KMS-11 (cell line): Measurements from ENCODE around the gene TTC39C.

Experiments
- H2AFZ ChIP-seq: fragments of 200-600 bp; sonication (generic); 2 replicates; pipeline ENCODE4 v1.6.1; 2016; ENCODE audit warnings: antibody characterized with exemption, mixed run types, low read depth
- H3K27ac ChIP-seq: fragments of 200-600 bp; sonication (generic); 2 replicates; pipeline ENCODE4 v1.6.1; 2016; ENCODE audit warnings: mild to moderate bottlenecking, mixed run types
- H3K27me3 ChIP-seq: fragments of 200-600 bp; sonication (generic); 2 replicates; pipeline ENCODE4 v1.6.1; 2017; ENCODE audit warnings: mild to moderate bottlenecking, low read depth, mixed run types, moderate library complexity; ENCODE audit not compliant: insufficient read depth
- H3K36me3 ChIP-seq: fragments of 200-600 bp; sonication (generic); 2 replicates; pipeline ENCODE4 v1.6.1; 2017; ENCODE audit warnings: mild to moderate bottlenecking, mixed run types; ENCODE audit not compliant: insufficient read depth
- H3K4me1 ChIP-seq: fragments of 200-600 bp; sonication (generic); 2 replicates; pipeline ENCODE4 v1.6.1; 2016; ENCODE audit warnings: mild to moderate bottlenecking, low read depth, mixed run types; ENCODE audit not compliant: poor library complexity, severe bottlenecking
- H3K4me2 ChIP-seq: fragments of 200-600 bp; sonication (generic); 2 replicates; pipeline ENCODE4 v1.7.0; 2016; ENCODE audit warnings: mild to moderate bottlenecking, mixed run types
- H3K4me3 ChIP-seq: fragments of 200-600 bp; sonication (generic); IDR thresholded peaks from 2 replicates; pipeline ENCODE4 v1.6.1; 2017; ENCODE audit warnings: low read depth, low read length, mixed read lengths; ENCODE audit not compliant: insufficient read depth
- H3K79me2 ChIP-seq: fragments of 200-600 bp; sonication (generic); 2 replicates; pipeline ENCODE4 v1.6.1; 2016; ENCODE audit warnings: low read depth, mixed run types; ENCODE audit not compliant: insufficient read depth
- H3K9ac ChIP-seq: fragments of 200-600 bp; sonication (generic); 2 replicates; pipeline ENCODE4 v1.6.1; 2016; ENCODE audit warnings: mild to moderate bottlenecking, mixed run types
- H4K20me1 ChIP-seq: fragments of 200-600 bp; sonication (generic); 2 replicates; pipeline ENCODE4 v1.6.1; 2016; ENCODE audit warnings: mild to moderate bottlenecking, mixed run types; ENCODE audit not compliant: insufficient read depth
- TF ChIP-seq, protein P1 (sequence below): fragments of 200-600 bp; sonication (generic); conservative IDR thresholded peaks from 2 replicates; pipeline ENCODE4 v1.6.1; 2017; ENCODE audit warnings: low read depth, mild to moderate bottlenecking, antibody characterized with exemption, low read length, moderate library complexity, mixed read lengths

TTC39C gene

DNA sequence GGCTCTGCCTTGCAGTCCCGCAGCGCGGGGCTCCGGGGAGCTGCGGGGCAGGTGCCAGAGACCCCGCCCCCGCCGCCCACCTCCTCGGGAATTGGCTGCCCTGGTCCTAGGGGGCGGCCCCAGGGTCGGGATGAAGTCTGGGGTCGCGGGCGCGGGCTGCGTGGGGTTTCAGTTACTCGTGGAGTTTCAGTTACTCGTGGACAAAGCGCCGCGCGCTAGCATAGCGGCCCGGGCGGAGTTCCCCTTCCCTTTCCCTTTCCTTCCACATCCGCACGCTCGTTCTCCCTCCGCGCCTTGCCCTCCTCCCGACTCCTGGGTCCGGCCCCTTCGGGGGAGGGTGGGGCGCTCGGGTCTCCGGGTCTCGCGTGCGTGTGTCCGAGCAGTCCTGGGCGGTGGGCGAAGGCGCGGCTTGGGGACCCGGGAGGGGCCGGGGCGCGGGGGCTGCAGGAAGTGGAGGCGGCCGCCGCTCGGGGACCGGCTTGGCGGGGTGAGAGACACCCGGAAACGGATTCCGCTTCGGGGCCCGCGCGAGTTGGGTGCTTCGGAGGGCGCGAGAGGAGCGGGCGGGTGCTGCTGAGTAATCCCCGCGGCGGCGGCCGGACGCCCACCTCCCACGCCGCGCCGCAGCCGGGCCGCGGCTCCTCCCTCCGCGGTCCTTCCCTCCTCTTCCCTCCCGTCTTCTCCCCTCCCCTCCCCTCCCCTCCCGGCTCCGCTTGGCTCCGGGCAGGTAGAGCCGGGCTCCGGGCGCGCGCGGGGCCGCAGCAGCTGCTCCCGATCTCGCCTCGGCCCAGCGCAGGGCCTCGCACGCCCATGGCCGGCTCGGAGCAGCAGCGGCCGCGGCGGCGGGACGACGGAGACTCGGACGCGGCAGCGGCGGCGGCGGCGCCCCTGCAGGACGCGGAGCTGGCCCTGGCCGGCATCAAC is at the start of gene TTC39C:
Gene TTC39C (plus strand): TSS at position 693 of the 924 bp plus-strand sequence. CDS start 118 bp downstream, at position 811.
- Histone ChIP-seq H3K79me2 (no peaks in the 10 kb centered on the region), H3K9ac (peak within 1 kb of the TSS; percentile 58), H3K27me3 (peaks cover 23% of the 10 kb centered on the region), H3K4me3 (no peak within 1 kb of the TSS), H2AFZ (peak within 1 kb of the TSS; percentile 77), H4K20me1 (no peaks in the 10 kb centered on the region), H3K36me3 (no peaks in the 10 kb centered on the region), H3K4me2 (peak within 1 kb of the TSS; percentile 96), H3K4me1 (peaks cover 77% of the 10 kb centered on the region), H3K27ac (no peak within 1 kb of the TSS)
- TF ChIP-seq, protein P1, sequence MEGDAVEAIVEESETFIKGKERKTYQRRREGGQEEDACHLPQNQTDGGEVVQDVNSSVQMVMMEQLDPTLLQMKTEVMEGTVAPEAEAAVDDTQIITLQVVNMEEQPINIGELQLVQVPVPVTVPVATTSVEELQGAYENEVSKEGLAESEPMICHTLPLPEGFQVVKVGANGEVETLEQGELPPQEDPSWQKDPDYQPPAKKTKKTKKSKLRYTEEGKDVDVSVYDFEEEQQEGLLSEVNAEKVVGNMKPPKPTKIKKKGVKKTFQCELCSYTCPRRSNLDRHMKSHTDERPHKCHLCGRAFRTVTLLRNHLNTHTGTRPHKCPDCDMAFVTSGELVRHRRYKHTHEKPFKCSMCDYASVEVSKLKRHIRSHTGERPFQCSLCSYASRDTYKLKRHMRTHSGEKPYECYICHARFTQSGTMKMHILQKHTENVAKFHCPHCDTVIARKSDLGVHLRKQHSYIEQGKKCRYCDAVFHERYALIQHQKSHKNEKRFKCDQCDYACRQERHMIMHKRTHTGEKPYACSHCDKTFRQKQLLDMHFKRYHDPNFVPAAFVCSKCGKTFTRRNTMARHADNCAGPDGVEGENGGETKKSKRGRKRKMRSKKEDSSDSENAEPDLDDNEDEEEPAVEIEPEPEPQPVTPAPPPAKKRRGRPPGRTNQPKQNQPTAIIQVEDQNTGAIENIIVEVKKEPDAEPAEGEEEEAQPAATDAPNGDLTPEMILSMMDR, result no peak

DNA sequence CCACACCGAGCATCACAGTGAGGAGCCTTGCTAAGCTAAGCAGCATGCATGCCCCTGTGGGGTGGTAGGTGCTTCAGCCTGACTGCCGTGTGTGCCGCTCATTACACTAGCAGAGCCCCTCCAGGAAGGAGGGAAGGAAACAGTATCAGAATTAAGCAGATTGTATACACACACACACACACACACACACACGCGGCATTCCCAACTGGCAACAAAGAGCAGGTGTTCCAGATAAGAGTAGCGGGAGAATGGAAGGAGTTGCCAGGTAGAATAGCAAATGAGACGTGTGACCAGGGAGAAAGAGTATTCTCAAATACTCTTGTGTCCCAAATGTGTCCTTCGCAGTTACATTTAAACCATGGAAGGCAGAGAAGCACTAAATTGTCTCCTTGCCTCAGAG is 47.6 kb upstream of the TTC39C start:
- Histone ChIP-seq H4K20me1 (no peaks in the 10 kb centered on the region), H3K4me1 (no peaks in the 10 kb centered on the region), H2AFZ (no peak overlapping the region), H3K4me2 (no peak overlapping the region), H3K27ac (no peak overlapping the region), H3K27me3 (no peaks in the 10 kb centered on the region; the same call in 1 of the 2 replicates), H3K9ac (no peak overlapping the region), H3K36me3 (no peaks in the 10 kb centered on the region), H3K79me2 (no peaks in the 10 kb centered on the region), H3K4me3 (no peak overlapping the region)
- TF ChIP-seq, protein P1, result no peak

DNA sequence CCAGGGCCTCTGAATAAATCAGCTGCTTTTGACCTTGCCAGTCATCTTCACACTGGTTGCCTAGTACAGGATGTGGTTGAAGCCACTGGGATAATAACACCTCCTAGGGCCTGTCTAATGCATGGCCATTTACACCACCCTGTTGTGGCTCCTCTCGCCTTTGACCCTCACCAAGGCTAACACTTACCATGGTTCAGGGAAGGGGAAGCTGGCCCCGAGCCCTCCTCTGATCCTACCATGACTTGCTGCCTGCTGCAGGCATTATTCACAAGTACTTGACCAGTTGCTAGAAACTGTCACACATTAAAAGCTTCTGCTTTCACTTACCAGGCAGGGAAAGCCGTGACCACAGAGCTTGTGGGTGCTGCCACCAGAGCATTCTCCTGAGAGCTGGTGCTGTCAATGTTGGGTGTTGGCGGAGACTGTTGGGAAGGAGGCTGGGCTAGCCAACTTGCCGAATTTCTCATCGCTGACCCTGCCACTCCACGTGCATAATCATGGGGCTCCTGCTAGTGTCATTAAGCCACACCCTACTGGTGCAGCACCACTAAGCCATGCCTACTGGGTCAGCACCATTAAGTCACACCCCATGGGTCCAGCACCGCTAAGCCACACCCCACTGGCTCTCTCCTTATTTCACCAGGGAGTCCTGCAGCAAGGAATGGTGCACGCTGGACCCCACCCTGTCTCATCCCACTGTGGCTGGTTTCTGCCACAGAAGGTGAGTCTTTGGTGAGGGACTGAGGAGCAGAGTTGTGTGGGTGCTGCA is 47.0 kb upstream of the TTC39C start:
- H4K20me1 ChIP-seq, result no peaks in the 10 kb centered on the region
- H3K27me3 ChIP-seq, result no peaks in the 10 kb centered on the region; the same call in 1 of the 2 replicates
- no peak overlapping the region for H3K4me2 ChIP-seq
- H2AFZ ChIP-seq, result no peak overlapping the region
- no peak overlapping the region for H3K4me3 ChIP-seq
- no peaks in the 10 kb centered on the region for H3K4me1 ChIP-seq
- TF ChIP-seq, protein P1, result no peak
- no peaks in the 10 kb centered on the region for H3K36me3 ChIP-seq
- H3K9ac ChIP-seq, result no peak overlapping the region
- H3K79me2 ChIP-seq, result no peaks in the 10 kb centered on the region
- H3K27ac ChIP-seq, result no peak overlapping the region

DNA sequence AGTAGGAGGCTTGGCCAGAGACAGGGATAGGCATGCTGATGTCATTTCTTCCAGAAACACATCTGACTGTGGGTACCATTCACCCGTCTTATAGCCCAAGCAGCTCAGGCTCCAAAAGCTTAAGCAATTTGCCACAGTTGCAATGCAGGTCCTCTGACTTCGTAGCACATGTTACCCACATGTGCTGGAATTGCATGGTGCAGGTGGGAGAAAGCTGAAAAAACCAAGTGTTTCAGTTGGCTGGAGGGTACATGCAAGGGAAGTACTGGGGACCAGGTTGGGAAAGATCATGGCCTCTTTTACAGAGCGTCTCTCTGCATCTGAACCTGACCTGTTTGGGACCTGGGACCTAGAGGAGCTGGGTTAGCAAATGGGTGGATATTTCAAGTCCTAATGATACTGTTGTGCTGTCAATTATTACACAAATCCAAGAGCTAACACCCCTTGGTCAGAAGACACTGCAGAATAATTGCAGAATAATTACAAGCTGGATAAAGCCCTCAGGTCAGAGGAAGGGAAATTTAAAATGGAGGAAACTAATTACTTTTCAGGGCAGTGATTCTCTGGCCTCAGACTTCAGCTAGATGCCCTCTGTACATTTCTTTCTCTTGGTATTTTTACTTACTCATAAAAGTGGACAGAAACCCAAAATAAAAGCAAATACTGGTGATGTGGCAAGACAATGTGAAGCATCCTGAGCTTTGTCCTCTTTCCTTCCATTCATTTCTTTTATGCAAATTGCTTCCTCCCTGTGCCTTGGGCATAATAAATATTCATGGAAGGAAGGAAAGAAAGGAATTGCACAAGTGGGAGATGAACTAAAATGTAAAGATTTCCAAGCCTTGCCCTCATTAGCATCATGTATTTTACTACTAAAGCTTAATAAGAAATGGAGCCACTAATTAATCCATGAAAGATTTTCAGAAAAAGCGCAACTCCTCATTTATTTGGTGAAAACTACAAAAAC is 45.6 kb upstream of the TTC39C start:
- Histone ChIP-seq H4K20me1 (no peaks in the 10 kb centered on the region), H3K4me2 (no peak overlapping the region), H3K4me3 (no peak overlapping the region), H3K9ac (no peak overlapping the region), H3K4me1 (no peaks in the 10 kb centered on the region), H3K27ac (no peak overlapping the region), H3K79me2 (no peaks in the 10 kb centered on the region), H3K27me3 (no peaks in the 10 kb centered on the region; the same call in 1 of the 2 replicates), H2AFZ (no peak overlapping the region), H3K36me3 (no peaks in the 10 kb centered on the region)
- TF ChIP-seq, protein P1, result no peak
